Activated gamma-delta T cell treated with Interleukin-2 at 50 U/mL for 16 hours (primary cell): ENCODE data around the gene RABEP2.
"Not testable (repeated sequence)": the region's sequence is repeated elsewhere in the genome, so short reads cannot be mapped to it uniquely, and the experiment has no call there.

Source experiments
- DNase-seq: peaks from one replicate; pipeline ENCODE4 v3.0.0-alpha.2; 2020

Gene RABEP2

DNA sequence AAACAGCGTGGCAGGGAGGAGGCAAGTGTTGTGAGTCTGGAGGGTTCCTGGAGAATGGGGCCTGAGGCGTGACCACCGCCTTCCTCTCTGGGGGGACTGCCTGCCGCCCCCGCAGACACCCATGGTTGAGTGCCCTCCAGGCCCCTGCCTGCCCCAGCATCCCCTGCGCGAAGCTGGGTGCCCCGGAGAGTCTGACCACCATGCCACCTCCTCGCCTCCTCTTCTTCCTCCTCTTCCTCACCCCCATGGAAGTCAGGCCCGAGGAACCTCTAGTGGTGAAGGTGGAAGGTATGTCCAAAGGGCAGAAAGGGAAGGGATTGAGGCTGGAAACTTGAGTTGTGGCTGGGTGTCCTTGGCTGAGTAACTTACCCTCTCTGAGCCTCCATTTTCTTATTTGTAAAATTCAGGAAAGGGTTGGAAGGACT lies 6.8 kb upstream of the RABEP2 start, which contains the start of gene CD19:
CD19 (plus strand) TSS at position 171 of the 425 bp plus-strand sequence; CDS start at position 201, 30 bp downstream.
- no peak for DNase-seq

DNA sequence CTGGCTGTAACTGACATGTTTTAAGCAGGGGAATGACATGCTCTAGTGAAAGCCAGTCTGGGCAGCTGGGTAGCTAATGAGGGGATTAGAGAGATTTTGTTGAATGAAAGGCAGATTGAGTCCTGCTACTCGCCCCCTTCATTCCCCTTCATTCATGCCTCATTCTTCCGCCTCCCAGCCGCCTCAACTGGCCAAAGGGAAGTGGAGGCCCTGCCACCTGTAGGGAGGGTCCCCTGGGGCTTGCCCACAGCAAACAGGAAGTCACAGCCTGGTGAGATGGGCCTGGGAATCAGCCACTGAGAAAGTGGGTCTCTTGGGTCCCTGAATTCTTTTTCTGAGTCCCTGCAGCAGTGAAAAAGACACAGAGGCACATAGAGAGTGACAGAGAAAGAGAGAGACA lies 5.6 kb upstream of the RABEP2 start:
- no peak for DNase-seq

DNA sequence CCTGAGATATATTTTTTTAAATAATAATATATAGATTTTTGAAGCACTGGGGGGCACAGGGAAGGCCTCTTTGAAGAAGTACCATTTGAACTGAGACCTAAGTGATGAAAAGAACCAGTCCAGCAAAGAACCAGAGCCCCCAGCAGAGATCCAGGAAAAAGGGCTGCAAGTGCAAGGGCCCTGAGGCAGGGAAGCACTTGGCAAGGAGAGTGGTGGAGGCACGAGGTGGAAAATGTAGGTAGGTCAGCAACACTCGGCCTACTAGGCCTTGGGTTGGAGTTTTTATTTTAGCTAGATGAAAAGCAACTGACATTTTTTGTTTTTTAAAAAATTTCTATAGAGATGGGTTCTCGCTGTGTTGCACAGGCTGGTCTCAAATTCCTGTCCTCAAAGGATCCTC lies 5.2 kb upstream of the RABEP2 start:
- DNase-seq, result no peak

- no peak for DNase-seq
These were observed 2.8 kb upstream of the RABEP2 start for GRCh38 chr16:28927815-28928214.

GRCh38 chr16:28926284-28926683 lies 1.2 kb upstream of the RABEP2 start:
- not testable (repeated sequence) for DNase-seq

DNA sequence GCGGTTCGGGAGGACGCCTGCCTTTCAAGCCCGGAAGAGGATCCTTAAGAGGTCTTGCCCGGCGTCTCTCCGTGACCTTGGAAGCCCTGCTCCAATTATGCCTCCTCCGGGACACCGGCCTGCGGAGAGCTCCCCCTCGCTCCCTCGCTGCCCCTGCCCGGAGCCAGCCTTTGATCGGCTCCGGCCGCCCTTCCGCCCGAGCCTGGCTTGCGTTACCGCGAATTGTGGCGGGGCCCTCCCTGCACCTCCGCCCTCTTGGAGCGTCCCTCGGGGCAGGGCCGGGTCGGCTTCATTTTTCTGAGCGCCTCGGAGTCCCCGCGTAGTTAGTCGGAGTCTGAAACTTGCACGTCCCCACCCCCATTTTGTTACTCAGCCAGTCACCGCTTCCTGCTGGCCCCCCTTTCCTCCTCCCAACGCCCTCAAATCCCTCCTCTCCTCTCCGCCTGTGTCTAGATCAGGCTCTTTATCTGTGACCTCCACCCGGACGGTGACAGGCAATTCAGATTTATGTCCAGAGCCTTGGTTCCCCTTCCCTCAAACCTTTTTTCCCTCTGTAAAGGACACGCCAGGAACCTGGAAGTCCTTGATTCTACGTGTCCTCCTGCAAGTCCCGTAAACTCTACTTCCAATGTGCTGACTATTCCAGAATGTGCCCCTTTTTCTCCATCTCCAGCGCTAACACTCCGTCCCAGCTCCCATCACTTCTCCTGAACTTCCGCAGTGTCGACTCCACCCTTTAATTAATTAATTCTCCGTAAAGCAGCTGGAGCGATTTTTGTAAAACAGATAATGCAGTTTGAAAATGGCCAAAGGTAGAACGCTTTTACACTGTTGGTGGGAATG lies 569 bp upstream of the RABEP2 start:
- peak; percentile 81 for DNase-seq

DNA sequence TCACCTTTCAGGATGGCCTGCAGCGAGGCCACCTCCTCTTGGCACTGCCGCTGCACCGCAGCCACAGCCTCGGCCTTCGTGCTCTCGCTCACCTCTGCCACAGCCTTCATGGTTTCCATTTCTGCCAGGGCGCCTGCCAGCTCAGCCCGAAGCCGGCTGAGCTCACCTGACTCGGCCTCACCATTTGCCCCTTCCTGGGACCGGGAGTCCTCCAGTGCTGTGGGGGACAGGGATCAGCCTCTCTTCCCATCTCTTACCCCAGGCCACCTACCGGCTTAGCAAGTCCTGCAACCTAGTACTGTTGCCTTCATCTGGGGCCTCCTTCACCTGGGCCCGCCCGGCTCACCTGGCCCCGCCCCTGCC lies 658 bp downstream of the RABEP2 start:
- no peak for DNase-seq

GRCh38 chr16:28923652-28924398 lies 1.2 kb downstream of the RABEP2 start:
- DNase-seq, result no peak

- DNase-seq, result no peak
These were observed 1.8 kb downstream of the RABEP2 start for GRCh38 chr16:28923231-28923587.

DNA sequence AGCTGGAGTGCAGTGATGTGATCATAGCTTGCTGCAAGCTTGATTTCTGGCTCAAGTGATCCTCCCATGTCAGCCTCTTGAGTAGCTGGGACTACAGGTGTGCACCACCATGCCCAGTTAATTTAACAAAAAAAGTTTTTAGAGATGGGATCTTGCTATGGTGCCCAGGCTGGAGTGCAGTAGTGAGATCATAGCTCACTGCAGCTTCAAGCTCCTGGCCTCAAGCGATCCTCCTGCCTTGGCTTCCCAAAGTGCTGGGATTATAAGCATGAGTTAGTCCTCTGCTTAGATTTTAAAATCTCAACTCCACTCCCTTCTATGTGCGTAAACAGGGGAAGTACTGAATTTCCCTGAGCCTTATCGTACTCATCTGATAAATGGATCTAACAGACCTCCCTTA lies 6.3 kb downstream of the RABEP2 start:
- no peak for DNase-seq

DNA sequence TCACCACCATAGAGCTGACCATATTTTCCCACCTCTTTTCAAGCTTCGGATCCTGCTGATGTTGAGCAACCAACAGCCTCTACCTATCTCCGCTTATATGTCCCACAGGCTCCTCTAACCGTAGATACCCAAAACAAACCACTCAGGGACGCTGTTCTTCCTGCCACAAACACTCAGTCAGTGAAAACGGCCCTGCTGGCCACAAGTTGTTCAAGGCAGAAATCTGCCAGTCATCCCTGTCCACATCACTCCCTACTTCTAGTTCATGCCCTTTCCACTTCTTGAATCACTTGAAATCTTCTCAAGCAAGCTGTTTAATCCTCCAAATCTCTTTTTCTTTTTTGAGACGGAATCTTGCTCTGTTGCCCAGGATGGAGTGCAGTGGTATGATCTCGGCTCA lies 7.9 kb downstream of the RABEP2 start:
- no peak for DNase-seq

DNA sequence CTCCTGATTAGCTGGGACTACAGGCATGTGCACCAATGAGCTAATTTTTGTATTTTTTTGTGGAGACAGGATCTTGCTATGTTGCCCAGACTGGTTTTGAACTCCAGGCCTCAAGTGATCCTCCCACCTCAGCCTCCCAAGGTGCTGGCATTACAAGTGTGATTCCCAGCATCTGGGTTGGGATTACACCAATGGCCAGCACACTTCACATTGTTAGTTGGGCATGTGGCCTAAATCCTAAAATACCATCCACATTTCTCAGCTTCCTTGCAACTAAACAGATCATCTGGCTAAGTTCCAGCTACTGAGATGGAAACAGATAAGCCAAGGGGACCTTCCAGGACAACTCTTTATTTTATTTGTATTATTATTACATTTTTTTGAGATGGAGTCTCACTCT lies 9.9 kb downstream of the RABEP2 start:
- DNase-seq, result no peak

- DNase-seq, result no peak
These were observed 10.9 kb downstream of the RABEP2 start for GRCh38 chr16:28913946-28914724.

DNA sequence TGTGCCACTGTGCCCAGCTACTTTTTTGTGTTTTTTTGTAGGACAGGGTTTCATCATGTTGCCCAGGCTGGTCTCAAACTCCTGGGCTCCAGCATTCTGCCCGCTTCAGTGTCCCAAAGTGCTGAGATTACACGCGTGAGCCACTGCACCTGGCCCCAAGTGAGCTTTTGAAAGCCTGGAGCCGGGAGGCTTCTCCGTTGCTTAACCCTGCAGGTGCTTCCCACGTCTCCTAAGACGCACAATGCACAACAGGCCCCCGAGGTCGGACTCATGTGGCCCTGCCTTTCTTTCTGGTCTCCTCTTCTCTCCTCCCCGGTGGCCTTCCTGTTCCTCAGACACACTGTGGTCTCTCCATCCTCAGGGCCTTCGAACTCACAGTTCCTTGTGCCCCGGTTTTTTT lies 12.5 kb downstream of the RABEP2 start:
- no peak for DNase-seq

GRCh38 chr16:28910086-28911031 lies 14.7 kb downstream of the RABEP2 start:
- DNase-seq, result no peak

DNA sequence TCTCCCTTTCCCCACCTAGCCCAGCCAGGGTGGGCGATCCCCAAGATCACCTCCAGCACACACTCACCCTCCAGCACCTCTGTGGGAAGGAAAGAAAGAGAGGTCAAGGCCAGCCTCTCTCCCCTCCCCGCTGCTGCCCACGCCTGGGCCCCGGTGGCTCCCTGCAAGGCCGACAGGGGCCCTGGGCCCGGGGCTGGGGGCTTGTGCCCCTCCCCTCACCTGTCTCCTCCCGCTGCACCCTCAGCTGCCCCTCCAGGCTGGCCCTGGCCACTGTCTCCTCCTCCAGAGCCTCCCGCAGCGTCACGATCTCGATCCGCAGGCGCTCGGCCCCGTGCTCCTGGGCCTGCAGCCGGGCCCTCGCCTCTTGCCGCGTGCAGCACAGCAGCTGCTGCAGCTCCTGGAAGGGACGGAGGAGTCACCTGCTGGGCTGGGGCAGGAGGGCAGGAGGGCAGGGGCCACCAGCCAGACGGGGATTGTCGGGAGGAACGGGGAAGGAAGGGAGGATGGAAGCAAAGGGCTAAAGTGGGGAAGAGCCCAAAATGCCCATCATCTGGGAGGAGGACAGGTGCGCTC lies 19.2 kb downstream of the RABEP2 start:
- DNase-seq, result no peak

GRCh38 chr16:28905229-28905754 lies 19.7 kb downstream of the RABEP2 start:
- DNase-seq, result no peak

DNA sequence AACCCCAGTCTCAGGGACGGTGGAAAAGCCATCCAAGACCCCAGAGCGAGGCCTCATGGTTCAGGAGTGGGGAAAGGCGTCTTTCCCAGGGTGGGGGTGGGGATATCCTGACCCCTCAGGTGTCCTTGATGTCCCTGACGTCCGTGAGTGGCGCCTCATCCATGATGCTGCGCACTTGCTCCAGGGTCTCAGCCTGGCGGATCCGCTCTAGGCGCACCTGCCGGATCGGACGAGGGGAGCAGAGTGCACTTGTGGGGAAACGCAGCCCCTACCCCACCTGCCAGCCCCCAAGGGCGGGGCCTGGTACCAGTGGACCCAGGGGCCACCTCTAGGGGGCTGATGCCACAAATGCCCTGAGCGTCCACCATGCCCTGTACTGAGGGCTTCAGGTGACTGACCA lies 20.2 kb downstream of the RABEP2 start:
- no peak for DNase-seq

- no peak for DNase-seq
These were observed 20.7 kb downstream of the RABEP2 start for GRCh38 chr16:28904363-28904762.

DNA sequence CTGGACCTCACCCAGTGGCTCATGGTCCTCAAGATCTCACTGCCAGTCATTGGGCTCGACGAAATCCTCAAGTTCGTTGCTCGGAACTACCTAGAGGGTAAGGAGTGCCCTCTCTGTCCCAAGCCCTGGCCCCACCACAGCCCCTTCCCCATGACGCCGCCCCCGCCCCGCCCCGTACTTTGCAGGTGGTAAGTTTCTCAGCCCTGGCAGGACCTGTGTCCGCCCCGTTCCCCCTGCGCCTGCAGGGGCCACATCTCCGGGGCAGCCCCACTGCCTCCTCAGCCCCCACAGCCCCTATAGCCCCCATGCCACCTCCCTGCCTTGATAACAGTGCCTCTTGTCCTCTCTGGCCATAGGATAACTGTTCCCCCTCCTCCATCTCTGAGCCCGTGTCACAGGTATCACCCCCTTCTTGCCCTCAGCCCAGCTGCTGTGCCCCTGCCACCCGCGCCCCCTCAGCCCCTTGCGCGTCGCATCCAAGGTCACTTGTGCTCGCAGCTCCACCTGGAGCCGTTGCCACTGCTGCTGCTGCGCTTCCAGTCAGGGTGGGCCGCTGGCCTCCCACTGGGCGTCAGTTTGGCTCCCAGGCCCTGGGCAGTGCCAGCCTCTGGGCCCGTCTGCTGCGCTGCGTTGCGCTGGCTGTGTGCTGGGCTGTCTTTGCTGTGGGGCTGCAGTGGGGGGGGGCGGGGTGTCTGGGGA lies 21.5 kb downstream of the RABEP2 start:
- DNase-seq, result no peak

DNA sequence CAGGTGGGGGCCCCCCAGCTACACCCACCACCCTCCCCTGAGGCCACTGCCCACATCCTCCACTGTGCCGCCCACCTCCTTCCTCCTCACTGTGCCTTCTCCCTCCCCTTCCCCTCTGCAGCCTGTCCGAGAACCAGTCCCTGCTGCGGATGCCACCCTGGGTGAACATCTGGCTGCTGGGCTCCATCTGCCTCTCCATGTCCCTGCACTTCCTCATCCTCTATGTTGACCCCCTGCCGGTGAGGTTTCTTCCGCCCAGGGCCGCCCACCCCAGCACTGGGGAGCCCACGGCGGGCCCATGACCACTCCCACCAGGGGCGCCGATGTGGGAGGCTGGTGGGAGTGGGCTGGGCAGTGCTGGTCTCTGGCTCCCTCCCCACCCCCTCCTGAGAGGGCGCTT lies 22.1 kb downstream of the RABEP2 start:
- DNase-seq, result no peak
